MM.1S (cell line): Measurements from ENCODE around the gene NTSR1.

ENCODE experiments used
- DNase-seq: peaks from one replicate; pipeline ENCODE4 v3.0.0-alpha.2; 2015
- H2AFZ ChIP-seq: fragments of 300-600 bp; sonication (generic); 2 replicates; pipeline ENCODE4 v1.6.0; 2016; ENCODE audit warnings: antibody characterized with exemption, low read length
- H3F3A ChIP-seq: fragments of 300-600 bp; sonication (generic); 2 replicates; pipeline ENCODE4 v1.6.1; 2016; ENCODE audit warnings: mild to moderate bottlenecking, antibody characterized with exemption, low read length, moderate library complexity, mixed read lengths; ENCODE audit not compliant: insufficient read depth
- H3K27ac ChIP-seq: fragments of 300-600 bp; sonication (generic); 2 replicates; pipeline ENCODE4 v1.5.1; 2016; ENCODE audit warnings: mild to moderate bottlenecking, low read length
- H3K27me3 ChIP-seq: fragments of 300-600 bp; sonication (generic); replicated peaks from 2 replicates; pipeline ENCODE4 v1.6.0; 2016; ENCODE audit warnings: low read length; ENCODE audit not compliant: insufficient read depth
- H3K36me3 ChIP-seq: fragments of 300-600 bp; sonication (generic); replicated peaks from 2 replicates; pipeline ENCODE4 v1.6.1; 2016; ENCODE audit warnings: mild to moderate bottlenecking, low read length, mixed read lengths; ENCODE audit not compliant: insufficient read depth
- H3K4me1 ChIP-seq: fragments of 300-600 bp; sonication (generic); 2 replicates; pipeline ENCODE4 v1.6.1; 2016; ENCODE audit warnings: low read length, mixed read lengths
- H3K4me2 ChIP-seq: fragments of 300-600 bp; sonication (generic); 2 replicates; pipeline ENCODE4 v1.6.0; 2016; ENCODE audit warnings: low read depth, low read length
- H3K4me3 ChIP-seq: fragments of 300-600 bp; sonication (generic); 2 replicates; pipeline ENCODE4 v1.5.1; 2016; ENCODE audit warnings: low read length, mixed read lengths
- H3K79me2 ChIP-seq: fragments of 300-600 bp; sonication (generic); 2 replicates; pipeline ENCODE4 v1.6.1; 2016; ENCODE audit warnings: mixed run types, low read length, mixed read lengths
- H3K9ac ChIP-seq: fragments of 300-600 bp; sonication (generic); 2 replicates; pipeline ENCODE4 v1.6.1; 2016; ENCODE audit warnings: low read length, mixed read lengths
- H3K9me2 ChIP-seq: fragments of 300-600 bp; sonication (generic); replicated peaks from 2 replicates; pipeline ENCODE4 v1.6.1; 2016; ENCODE audit warnings: mild to moderate bottlenecking, low read length, mixed read lengths; ENCODE audit not compliant: insufficient read depth
- H3K9me3 ChIP-seq: fragments of 300-600 bp; sonication (generic); replicated peaks from 2 replicates; pipeline ENCODE4 v1.6.1; 2016; ENCODE audit warnings: mild to moderate bottlenecking, low read length, mixed read lengths; ENCODE audit not compliant: insufficient read depth
- H4K20me1 ChIP-seq: fragments of 300-600 bp; sonication (generic); 2 replicates; pipeline ENCODE4 v1.6.1; 2016; ENCODE audit warnings: mild to moderate bottlenecking, low read length, moderate library complexity, mixed read lengths; ENCODE audit not compliant: insufficient read depth
- EZH2 ChIP-seq: fragments of 300-600 bp; sonication (generic); optimal IDR thresholded peaks from 2 replicates; pipeline ENCODE3; 2017; ENCODE audit warnings: low read depth, mild to moderate bottlenecking, antibody characterized with exemption, low read length, mixed read lengths
- EZH2phosphoT487 ChIP-seq: fragments of 300-600 bp; sonication (generic); IDR thresholded peaks from 2 replicates; pipeline ENCODE4 v1.6.1; 2018; ENCODE audit warnings: antibody characterized with exemption, low read length
- TF ChIP-seq, protein P1 (sequence below): fragments of 300-600 bp; sonication (generic); IDR thresholded peaks from 2 replicates; pipeline ENCODE4 v1.5.1; 2016; ENCODE audit warnings: antibody characterized with exemption, low read length, mixed read lengths

Gene NTSR1

DNA sequence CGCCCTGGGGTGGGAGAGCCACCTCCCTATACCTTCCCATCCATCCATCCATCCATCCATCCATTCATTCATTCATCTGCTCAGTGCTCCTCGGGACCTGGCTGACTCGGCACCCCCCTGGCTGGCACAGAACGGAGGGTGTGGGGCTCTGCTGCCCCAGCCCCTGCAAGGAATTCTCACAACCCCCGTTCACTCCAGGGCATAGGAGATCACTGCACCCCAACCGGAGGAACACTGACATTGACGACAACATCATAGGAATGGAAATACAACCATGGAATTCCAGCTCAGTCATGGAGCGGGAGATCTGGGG, 59.6 kb downstream of the NTSR1 start:
- Histone ChIP-seq H3K4me2 (no peak overlapping the region), H3K4me3 (no peak overlapping the region), H3K36me3 (no peaks in the 10 kb centered on the region), H3K9me2 (no peaks in the 10 kb centered on the region), H3F3A (no peaks in the 10 kb centered on the region), H3K27ac (no peak overlapping the region), H4K20me1 (no peaks in the 10 kb centered on the region), H3K27me3 (peaks cover 99% of the 10 kb centered on the region), H2AFZ (no peak overlapping the region), H3K9me3 (no peaks in the 10 kb centered on the region), H3K79me2 (no peaks in the 10 kb centered on the region), H3K4me1 (no peaks in the 10 kb centered on the region), H3K9ac (no peak overlapping the region)
- no peak for TF ChIP-seq EZH2
- no peak for DNase-seq

DNA sequence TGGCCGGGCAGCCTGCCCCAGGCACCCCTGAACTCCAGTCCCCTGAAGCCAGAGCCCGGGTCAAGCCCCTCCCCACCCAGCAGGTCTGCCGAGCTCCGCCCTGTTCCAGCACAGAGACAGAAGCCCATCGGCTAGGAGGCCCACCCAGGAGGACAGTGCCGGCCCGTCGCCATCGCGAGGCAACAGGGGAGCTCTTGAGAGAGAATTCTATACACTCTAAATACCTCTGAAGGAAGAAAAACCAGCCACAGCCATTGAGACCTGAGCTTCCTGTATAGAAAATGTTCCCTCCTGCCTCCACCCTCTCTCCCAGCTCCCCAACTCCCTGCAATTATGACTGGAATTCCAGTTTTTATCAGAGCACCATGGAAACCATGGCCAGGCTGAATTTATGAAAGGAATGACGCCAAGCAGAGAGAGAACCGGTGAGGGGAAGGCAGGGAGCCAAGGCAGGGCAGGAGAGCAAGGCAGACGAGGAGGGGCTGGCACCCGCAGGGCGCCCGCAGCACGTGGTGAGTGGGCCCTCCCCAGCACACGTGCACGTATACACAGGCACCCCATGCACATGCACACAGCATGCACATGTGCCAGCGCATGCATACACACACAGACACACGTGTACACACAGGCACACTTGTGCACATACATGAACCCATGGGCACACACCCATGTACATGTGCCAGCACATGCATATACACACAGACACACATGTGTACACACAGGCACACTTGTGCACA, 60.1 kb downstream of the NTSR1 start:
- no peaks in the 10 kb centered on the region for H3K9me3 ChIP-seq
- no peak for TF ChIP-seq EZH2phosphoT487
- TF ChIP-seq EZH2: no peak
- TF ChIP-seq, protein P1, sequence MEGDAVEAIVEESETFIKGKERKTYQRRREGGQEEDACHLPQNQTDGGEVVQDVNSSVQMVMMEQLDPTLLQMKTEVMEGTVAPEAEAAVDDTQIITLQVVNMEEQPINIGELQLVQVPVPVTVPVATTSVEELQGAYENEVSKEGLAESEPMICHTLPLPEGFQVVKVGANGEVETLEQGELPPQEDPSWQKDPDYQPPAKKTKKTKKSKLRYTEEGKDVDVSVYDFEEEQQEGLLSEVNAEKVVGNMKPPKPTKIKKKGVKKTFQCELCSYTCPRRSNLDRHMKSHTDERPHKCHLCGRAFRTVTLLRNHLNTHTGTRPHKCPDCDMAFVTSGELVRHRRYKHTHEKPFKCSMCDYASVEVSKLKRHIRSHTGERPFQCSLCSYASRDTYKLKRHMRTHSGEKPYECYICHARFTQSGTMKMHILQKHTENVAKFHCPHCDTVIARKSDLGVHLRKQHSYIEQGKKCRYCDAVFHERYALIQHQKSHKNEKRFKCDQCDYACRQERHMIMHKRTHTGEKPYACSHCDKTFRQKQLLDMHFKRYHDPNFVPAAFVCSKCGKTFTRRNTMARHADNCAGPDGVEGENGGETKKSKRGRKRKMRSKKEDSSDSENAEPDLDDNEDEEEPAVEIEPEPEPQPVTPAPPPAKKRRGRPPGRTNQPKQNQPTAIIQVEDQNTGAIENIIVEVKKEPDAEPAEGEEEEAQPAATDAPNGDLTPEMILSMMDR: no peak
- no peak overlapping the region for H3K9ac ChIP-seq
- peaks cover 99% of the 10 kb centered on the region for H3K27me3 ChIP-seq
- H3K4me3 ChIP-seq: no peak overlapping the region
- no peak overlapping the region for H3K27ac ChIP-seq
- no peaks in the 10 kb centered on the region for H3F3A ChIP-seq
- no peaks in the 10 kb centered on the region for H3K4me1 ChIP-seq
- no peaks in the 10 kb centered on the region for H3K36me3 ChIP-seq
- H3K9me2 ChIP-seq: no peaks in the 10 kb centered on the region
- H4K20me1 ChIP-seq: no peaks in the 10 kb centered on the region
- no peak overlapping the region for H2AFZ ChIP-seq
- H3K4me2 ChIP-seq: no peak overlapping the region
- DNase-seq: no peak
- H3K79me2 ChIP-seq: no peaks in the 10 kb centered on the region

DNA sequence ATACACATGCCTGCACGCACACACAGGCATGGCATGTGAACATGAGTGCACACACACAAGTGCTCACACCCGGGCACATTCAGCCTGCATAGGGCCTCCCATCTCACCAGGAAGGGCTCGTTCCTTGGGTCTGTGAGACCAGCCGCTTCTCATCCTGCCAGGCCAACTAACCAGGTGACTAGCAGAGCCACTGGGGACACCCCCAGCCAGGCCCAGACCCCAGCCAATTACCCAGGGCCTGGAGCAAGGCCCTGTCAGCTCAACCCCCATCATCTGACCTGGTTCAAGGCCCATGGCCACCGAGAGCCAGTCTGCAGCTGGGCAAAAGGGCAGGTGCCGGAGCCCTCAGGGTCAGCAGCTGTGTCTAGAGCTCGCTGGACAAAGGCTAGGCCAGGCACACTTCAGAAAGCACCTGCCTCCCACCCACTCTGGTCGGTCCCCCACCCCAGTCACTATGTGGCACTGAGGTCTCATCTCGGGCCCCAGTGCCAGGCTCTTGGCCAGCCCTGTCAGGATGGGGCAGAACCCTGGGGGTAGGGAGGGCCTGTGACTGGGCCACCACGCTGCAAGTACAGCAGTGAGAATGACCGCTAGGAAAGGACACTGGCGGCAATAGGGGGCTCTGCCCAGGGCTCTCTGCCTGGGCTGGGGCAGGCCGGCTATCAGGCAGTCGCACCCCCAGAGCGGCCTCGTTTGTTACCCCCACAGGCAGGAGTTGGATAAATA, 60.9 kb downstream of the NTSR1 start:
- H3K27me3 ChIP-seq: peaks cover 99% of the 10 kb centered on the region
- no peak for DNase-seq
- H3K36me3 ChIP-seq: no peaks in the 10 kb centered on the region
- no peaks in the 10 kb centered on the region for H3K4me1 ChIP-seq
- H2AFZ ChIP-seq: no peak overlapping the region
- H3F3A ChIP-seq: no peaks in the 10 kb centered on the region
- no peaks in the 10 kb centered on the region for H3K79me2 ChIP-seq
- H3K4me2 ChIP-seq: no peak overlapping the region
- H3K9me2 ChIP-seq: no peaks in the 10 kb centered on the region
- no peak overlapping the region for H3K27ac ChIP-seq
- no peaks in the 10 kb centered on the region for H3K9me3 ChIP-seq
- H3K4me3 ChIP-seq: no peak overlapping the region
- H3K9ac ChIP-seq: no peak overlapping the region
- no peak for TF ChIP-seq EZH2
- TF ChIP-seq EZH2phosphoT487: no peak
- TF ChIP-seq, protein P1: no peak
- H4K20me1 ChIP-seq: no peaks in the 10 kb centered on the region
